ENCODE data around the gene POFUT2.

- TF ChIP-seq CTCF (IDR thresholded peaks at IDR 0.05) = no peak
- TF ChIP-seq EP300 (IDR thresholded peaks at IDR 0.05) = peak in 1 of 2 donors; percentile 33
- TF ChIP-seq POLR2A (IDR thresholded peaks at IDR 0.05) = no peak
Measured at GRCh38 chr21:45319461-45320211, 31.9 kb upstream of the POFUT2 start.
